Chondrocyte (in vitro differentiated cells): Measurements from ENCODE around the gene TRPM3. TPM values are rescaled to one million over a fixed set of nuclear protein-coding genes. Genes with fewer than 3 reads are reported as not detected.

ENCODE experiments used
- DNase-seq: peaks from one replicate; pipeline ENCODE4 v3.0.0; 2021; ENCODE audit warnings: mixed read lengths, low spot score
- H3K27ac Mint-ChIP-seq: one replicate; pipeline ENCODE4 v1.8.0; 2021; ENCODE audit warnings: mild to moderate bottlenecking, moderate library complexity, mixed read lengths; ENCODE audit not compliant: unreplicated experiment
- H3K27me3 Mint-ChIP-seq: 2 replicates; pipeline ENCODE4 v1.8.0; 2021; ENCODE audit warnings: low read depth, mixed read lengths
- H3K36me3 Mint-ChIP-seq: 2 replicates; pipeline ENCODE4 v1.8.0; 2021; ENCODE audit warnings: low read depth, mixed read lengths
- H3K4me1 Mint-ChIP-seq: 2 replicates; pipeline ENCODE4 v1.8.0; 2021; ENCODE audit warnings: low read depth, mild to moderate bottlenecking, mixed read lengths
- H3K4me3 Mint-ChIP-seq: one replicate; pipeline ENCODE4 v1.8.0; 2021; ENCODE audit warnings: mild to moderate bottlenecking, moderate library complexity, mixed read lengths; ENCODE audit not compliant: unreplicated experiment
- H3K9me3 Mint-ChIP-seq: 2 replicates; pipeline ENCODE4 v1.8.0; 2021; ENCODE audit warnings: low read depth, mixed read lengths
- CTCF ChIP-seq: fragments of 200-600 bp; sonication (generic); IDR thresholded peaks from 2 replicates; pipeline ENCODE4 v1.5.0; 2021; ENCODE audit warnings: antibody characterized with exemption, mild to moderate bottlenecking, moderate library complexity
- long read RNA-seq: library from polyadenylated mRNA; stranded (forward); transcript quantifications from one replicate; pipeline ENCODE4 v2.0.0, GENCODE V29; 2021
- total RNA-seq: library from RNA; stranded (reverse); gene quantifications from 3 replicates; pipeline ENCODE4 v1.2.1, GENCODE V29; 2021

Gene TRPM3
- total RNA-seq = not detected in 3 replicates
- long read RNA-seq, partial matches to known transcripts = 0 of 3 reads
- long read RNA-seq, other reads (novel, unspliced or antisense) = 3 of 3 reads

GRCh38 chr9:71121275-71122021 lies at the start of gene TRPM3:
TRPM3 (minus strand) TSS chr9:71121621; CDS start chr9:71121354, 267 bp downstream.
- H3K4me3 Mint-ChIP-seq = no peak within 1 kb of the TSS
- no peaks in the 10 kb centered on the region for H3K4me1 Mint-ChIP-seq
- no peak within 1 kb of the TSS for H3K27ac Mint-ChIP-seq

DNA sequence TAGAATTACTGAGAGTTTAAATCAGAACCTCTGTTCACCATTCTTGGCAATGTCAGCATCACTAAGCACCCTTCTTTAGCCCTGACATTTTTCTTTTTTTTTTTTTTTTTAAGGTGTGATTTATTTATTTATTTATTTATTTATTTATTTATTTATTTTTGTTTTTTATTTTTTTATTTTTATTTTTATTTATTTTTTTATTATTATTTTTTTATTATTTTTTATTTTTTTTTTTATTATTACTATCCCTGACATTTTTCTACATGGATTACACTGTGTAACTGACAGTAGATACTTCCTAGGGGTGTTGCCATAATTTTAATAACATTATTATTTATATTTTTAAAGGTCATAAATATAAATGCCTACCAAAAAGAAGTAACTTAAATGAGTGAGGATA lies 47.0 kb upstream of the TRPM3 start:
- H3K4me3 Mint-ChIP-seq = no peak overlapping the region
- no peaks in the 10 kb centered on the region for H3K36me3 Mint-ChIP-seq
- no peaks in the 10 kb centered on the region for H3K9me3 Mint-ChIP-seq
- no peaks in the 10 kb centered on the region for H3K4me1 Mint-ChIP-seq
- H3K27ac Mint-ChIP-seq = no peak overlapping the region
- TF ChIP-seq CTCF = no peak
- peaks cover 1% of the 10 kb centered on the region for H3K27me3 Mint-ChIP-seq
- no peak for DNase-seq

More at GRCh38 chr9:71121275-71122021, at the start of gene TRPM3:
- no peaks in the 10 kb centered on the region for H3K36me3 Mint-ChIP-seq
- DNase-seq = no peak
- TF ChIP-seq CTCF = no peak
- H3K27me3 Mint-ChIP-seq = peaks cover 53% of the 10 kb centered on the region
- H3K9me3 Mint-ChIP-seq = no peaks in the 10 kb centered on the region

- Mint-ChIP-seq H3K4me1 (no peaks in the 10 kb centered on the region), H3K27ac (no peak overlapping the region), H3K27me3 (peaks cover 3% of the 10 kb centered on the region), H3K9me3 (no peaks in the 10 kb centered on the region), H3K4me3 (no peak overlapping the region), H3K36me3 (no peaks in the 10 kb centered on the region)
- TF ChIP-seq CTCF = no peak
- no peak for DNase-seq
Measured at GRCh38 chr9:71162126-71162525, 40.7 kb upstream of the TRPM3 start.

GRCh38 chr9:71157731-71158130 lies 36.3 kb upstream of the TRPM3 start:
- H3K27me3 Mint-ChIP-seq = peaks cover 3% of the 10 kb centered on the region
- no peak for DNase-seq
- TF ChIP-seq CTCF = no peak
- H3K9me3 Mint-ChIP-seq = no peaks in the 10 kb centered on the region
- no peaks in the 10 kb centered on the region for H3K4me1 Mint-ChIP-seq
- no peaks in the 10 kb centered on the region for H3K36me3 Mint-ChIP-seq
- H3K27ac Mint-ChIP-seq = no peak overlapping the region
- no peak overlapping the region for H3K4me3 Mint-ChIP-seq

DNA sequence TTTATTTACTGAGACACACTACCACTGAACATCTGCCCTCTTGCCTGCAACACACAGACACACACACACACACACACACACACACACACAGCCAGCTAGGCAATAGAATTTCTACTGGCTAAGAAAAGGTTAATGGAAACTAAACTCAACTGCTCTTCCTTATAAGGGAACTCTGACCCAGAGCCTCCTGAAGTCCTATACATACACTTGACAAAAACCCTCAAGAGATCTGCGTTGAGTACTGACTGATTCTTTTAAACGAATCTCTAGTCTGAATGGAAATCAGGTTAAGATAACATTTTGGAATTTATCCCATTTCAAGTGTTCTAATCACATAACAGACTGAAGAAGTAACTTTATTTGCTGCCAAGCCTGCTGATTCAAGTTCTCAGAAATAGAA lies 25.9 kb upstream of the TRPM3 start:
- no peaks in the 10 kb centered on the region for H3K4me1 Mint-ChIP-seq
- TF ChIP-seq CTCF = no peak
- no peak overlapping the region for H3K27ac Mint-ChIP-seq
- DNase-seq = no peak
- H3K36me3 Mint-ChIP-seq = no peaks in the 10 kb centered on the region
- no peaks in the 10 kb centered on the region for H3K27me3 Mint-ChIP-seq
- H3K4me3 Mint-ChIP-seq = no peak overlapping the region
- H3K9me3 Mint-ChIP-seq = peaks cover 17% of the 10 kb centered on the region
